ENCODE measurements around the gene LCTL.

Gene LCTL

DNA sequence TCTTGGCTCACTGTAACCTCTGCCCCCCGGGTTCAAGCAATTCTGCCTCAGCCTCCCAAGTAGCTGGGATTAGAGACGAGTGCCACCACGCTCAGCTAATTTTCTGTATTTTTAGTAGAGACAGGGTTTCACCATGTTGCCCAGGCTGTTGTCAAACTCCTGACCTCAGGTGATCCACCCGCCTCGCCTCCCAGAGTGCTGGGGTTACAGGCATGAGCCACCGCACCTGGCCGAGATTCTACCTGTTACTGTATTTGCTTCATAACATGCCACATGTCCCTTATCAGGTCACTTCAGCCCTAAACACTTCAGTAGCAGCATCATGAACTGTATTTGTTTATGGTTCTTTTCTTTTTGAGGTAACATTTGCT lies 7.5 kb upstream of the LCTL start:
- no peak overlapping the region for H3K4me3 ChIP-seq (ENCODE audit: low read depth, low read length)
- TF ChIP-seq, protein P1, sequence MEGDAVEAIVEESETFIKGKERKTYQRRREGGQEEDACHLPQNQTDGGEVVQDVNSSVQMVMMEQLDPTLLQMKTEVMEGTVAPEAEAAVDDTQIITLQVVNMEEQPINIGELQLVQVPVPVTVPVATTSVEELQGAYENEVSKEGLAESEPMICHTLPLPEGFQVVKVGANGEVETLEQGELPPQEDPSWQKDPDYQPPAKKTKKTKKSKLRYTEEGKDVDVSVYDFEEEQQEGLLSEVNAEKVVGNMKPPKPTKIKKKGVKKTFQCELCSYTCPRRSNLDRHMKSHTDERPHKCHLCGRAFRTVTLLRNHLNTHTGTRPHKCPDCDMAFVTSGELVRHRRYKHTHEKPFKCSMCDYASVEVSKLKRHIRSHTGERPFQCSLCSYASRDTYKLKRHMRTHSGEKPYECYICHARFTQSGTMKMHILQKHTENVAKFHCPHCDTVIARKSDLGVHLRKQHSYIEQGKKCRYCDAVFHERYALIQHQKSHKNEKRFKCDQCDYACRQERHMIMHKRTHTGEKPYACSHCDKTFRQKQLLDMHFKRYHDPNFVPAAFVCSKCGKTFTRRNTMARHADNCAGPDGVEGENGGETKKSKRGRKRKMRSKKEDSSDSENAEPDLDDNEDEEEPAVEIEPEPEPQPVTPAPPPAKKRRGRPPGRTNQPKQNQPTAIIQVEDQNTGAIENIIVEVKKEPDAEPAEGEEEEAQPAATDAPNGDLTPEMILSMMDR (IDR thresholded peaks at IDR 0.05; ENCODE audit: low read depth, low read length): no peak

- TF ChIP-seq, protein P1 (IDR thresholded peaks at IDR 0.05; ENCODE audit: low read depth, low read length): no peak
- no peak overlapping the region for H3K4me3 ChIP-seq (ENCODE audit: low read depth, low read length)
Measured at GRCh38 chr15:66572146-66572545, 6.3 kb upstream of the LCTL start.

DNA sequence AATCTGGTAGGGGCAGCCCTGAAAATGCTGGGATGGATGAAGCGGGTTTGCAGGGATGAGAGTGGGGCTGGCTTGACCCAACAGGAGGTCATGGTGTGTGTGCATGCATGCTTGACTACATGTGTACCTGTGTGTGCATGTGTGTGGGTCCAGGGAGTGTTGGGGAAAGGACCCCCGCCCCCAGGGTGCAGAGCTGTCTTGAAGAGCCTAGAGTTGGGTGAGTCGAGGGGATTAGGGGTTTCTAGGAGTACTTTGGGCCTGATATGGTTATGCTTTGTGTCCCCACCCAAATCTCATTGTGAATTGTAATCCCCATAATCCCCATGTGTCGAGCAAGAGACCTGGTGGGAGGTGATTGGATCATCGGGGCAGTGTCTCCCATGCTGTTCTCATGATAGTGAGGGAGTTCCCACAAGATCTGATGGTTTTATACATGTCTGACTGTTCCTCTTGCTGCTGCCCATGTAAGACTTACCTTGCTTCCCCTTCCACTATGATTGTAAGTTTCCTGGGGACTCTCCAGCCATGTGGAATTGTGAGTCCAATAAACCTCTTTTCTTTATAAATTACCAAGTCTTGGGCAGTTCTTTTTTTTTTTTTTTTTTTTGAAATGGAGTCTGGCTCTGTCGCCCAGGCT lies 5.2 kb upstream of the LCTL start:
- no peak overlapping the region for H3K4me3 ChIP-seq (ENCODE audit: low read depth, low read length)
- TF ChIP-seq, protein P1 (IDR thresholded peaks at IDR 0.05; ENCODE audit: low read depth, low read length): no peak

GRCh38 chr15:66570327-66570726 lies 4.5 kb upstream of the LCTL start:
- TF ChIP-seq, protein P1 (IDR thresholded peaks at IDR 0.05; ENCODE audit: low read depth, low read length): no peak
- no peak overlapping the region for H3K4me3 ChIP-seq (ENCODE audit: low read depth, low read length)

DNA sequence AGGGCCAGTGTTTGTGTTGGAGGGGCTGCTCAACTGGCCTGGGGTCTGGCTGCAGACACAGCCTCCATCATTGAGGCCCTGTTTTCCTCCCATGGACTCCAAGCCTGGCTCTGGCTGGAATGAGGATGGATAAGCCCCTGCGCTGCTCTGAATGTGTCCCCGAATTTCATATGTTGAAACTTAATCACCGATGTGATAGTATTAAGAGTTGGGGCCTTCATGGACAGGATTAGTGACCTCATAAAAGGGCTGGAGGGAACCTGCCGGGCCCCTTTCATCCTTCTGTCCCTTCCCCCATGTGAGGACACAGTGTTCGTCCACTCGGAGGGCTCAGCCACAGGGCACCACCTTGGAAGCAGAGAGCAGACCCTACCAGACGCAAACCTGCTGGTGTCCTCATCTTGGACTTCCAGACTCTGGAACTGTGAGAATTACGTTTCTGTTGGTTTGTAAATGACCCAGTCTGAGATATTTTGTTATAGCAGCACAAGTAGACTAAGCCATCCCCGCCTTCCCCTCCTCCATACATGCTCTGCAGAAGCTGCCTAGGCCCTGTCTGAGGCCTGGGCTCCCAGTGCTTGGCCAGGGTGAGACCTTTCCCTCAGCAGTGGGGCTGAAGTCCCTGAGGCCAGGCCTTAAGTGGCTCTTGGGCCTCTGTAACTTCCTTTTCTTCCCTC lies 3.8 kb upstream of the LCTL start:
- TF ChIP-seq, protein P1 (IDR thresholded peaks at IDR 0.05; ENCODE audit: low read depth, low read length): no peak
- no peak overlapping the region for H3K4me3 ChIP-seq (ENCODE audit: low read depth, low read length)

DNA sequence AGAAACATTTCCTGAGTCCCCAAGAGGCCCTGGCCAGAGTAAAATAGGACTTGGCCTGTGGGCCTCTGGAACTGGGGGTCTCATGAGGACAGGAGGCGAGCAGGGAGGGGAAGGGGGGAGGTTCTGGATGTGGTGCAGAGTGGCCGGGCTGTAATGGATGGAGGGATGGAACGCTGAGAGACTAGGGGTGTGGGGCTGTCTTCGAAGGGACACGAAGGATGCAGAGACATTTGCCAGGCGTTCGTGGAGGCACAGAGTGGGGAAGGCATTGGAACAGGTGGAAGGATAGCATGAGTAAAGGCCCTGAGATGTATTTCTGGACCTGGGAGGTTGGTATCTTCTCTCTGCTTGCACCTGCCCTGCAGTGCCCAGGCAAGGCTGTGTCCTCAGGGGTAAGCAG lies 2.1 kb upstream of the LCTL start:
- TF ChIP-seq, protein P1 (IDR thresholded peaks at IDR 0.05; ENCODE audit: low read depth, low read length): no peak
- no peak overlapping the region for H3K4me3 ChIP-seq (ENCODE audit: low read depth, low read length)

DNA sequence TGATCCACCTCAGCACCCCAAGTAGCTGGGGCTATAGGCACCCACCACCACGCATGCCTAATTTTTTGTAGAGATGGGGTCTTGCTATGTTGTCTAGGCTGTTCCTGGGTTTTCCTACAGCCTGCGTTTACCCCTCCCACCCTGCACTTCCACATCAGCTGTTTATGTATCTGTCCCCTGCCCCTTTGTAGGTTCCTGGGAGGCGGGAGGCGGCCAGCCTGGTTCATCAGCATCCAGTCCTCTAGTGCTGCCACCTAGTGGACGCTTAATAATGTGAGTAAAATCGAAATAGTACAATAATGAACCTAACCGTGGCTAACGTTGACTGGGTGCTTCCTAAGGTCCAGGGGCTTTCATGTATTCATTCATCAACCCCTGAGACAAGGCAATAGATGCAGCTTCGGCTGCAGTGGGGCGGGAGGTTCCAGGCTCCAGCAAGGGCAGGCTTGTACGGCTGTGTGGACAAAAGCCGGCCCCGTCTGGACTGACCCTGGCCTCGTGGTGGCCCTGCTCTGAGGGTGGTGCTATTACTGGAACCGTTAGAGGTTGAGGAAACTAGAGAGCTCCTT lies 1.2 kb upstream of the LCTL start:
- H3K4me3 ChIP-seq (ENCODE audit: low read depth, low read length): no peak overlapping the region
- TF ChIP-seq, protein P1 (IDR thresholded peaks at IDR 0.05; ENCODE audit: low read depth, low read length): peak; percentile 49

Data from WI38 (cell line).